HG03457 (cell line): ENCODE data around the gene SLC39A12.

Experiments
- ATAC-seq: cut with Tn5 transposase; IDR thresholded peaks from one replicate; pipeline ENCODE4 v1.9.1; 2021; ENCODE audit warnings: moderate number of reproducible peaks; ENCODE audit not compliant: unreplicated experiment

Gene SLC39A12

GRCh38 chr10:18044976-18045720, 93.4 kb downstream of the SLC39A12 start:
- ATAC-seq: no peak

GRCh38 chr10:18056583-18056982, 104.9 kb downstream of the SLC39A12 start:
- no peak for ATAC-seq

GRCh38 chr10:18059826-18060559, 108.3 kb downstream of the SLC39A12 start:
- no peak for ATAC-seq

DNA sequence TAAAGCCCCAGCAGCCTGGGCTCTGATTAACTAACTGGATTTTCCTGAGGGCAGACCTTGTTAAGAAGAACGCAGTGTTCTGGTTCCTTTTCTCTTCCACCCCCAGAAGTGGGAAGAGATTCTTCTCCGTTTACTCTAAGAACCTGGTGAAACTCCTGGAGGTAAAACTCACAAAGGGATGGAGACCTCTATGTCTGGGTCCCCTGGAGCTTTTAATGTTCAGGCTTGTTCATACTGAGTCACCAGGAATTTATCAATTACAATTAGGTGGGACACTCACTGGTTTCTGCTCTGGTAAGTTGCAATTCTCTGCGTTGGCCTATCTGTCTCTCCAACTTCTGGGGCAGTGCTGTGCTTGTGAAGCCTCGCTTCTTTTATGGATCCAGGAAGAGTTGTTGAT, 115.2 kb downstream of the SLC39A12 start:
- no peak for ATAC-seq

DNA sequence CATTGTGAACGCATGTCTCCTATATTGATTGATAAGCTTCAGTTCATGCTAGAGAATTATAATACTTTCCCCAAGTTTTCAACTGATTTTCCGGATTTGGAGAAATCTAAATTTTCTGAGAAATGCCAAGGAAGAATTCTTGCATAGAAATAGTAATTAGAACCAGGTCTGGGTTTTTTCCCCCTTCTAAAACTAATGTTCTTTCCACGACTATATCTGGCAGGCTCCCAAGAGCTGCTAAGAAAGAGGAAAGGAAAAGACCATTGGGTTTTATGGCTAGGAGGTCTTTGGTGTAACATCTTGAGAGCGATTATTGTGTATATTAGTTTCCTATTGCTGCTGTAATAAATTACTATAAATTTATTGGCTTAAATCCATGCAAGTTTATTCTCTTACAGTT, 116.7 kb downstream of the SLC39A12 start:
- no peak for ATAC-seq

GRCh38 chr10:18071591-18071990, 119.9 kb downstream of the SLC39A12 start:
- ATAC-seq: no peak

DNA sequence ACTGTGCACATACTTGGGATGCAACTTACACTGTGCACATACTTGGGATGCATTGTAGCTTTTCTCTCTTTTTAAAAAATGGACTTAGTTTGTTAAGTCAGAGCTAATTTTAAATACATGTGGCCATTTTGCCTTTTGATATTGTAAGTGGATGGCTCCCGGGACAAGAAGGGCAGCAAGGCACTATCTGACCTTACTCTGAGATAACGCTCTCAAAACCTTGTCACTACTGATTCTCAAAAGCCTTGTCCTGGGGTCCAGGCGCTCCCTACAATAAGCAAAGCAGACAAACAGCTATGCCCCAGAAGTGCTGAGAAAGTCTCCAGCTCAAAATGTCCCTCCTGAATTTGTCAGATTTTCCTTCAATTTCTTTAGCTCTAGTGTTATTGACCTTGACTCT, 121.6 kb downstream of the SLC39A12 start:
- ATAC-seq: no peak

GRCh38 chr10:18075881-18076280, 124.2 kb downstream of the SLC39A12 start:
- ATAC-seq: no peak

DNA sequence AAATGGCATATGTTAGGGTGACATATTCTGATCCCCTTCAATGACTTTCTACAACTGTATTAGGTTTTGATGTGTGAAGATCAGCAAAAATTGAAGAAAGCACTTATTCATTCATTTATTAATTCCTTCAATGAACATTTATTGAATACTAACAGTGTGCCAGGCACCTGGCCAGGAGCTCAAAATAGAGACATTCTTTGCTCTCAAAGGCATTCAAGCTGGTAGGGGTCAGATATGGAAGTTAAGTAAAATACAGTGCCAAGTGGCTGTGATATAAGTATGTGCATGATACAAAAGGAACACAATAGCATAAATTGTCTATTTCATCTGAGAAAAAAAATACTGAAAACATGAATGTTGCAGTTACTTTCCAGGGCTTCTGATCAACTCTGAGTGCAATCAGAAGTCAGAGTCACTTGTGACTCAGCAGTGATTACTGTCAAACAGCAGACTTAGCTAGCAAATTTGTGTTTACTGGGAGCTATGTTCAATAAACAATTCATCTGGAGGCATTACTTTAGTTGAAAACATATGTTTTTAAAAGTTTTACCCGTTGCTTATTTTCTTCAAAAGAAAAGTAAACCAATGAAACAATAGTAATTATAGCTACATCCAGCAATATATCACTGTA, 128.1 kb downstream of the SLC39A12 start:
- no peak for ATAC-seq

GRCh38 chr10:18082381-18082780, 130.7 kb downstream of the SLC39A12 start:
- no peak for ATAC-seq

- ATAC-seq: no peak
Observed at GRCh38 chr10:18085855-18086254, 134.1 kb downstream of the SLC39A12 start.

DNA sequence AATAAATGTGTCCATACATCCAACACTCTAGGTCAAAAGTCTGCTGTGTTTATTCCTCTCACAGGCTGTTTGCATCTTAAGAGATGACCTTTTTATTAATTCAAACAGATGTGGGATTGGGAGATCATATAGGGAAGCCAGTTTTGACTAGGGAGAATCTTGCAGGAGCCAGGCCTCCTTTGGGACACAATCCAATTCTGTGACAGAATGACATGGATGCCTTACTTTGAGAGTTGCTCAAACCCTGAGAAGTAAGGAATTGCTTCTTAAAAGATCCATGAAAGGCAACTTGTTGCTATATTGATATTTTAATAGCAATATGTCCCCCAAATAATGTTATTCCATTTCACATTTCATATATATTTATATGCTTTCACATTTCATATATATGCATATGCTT, 135.0 kb downstream of the SLC39A12 start:
- ATAC-seq: no peak

GRCh38 chr10:18087355-18087754, 135.6 kb downstream of the SLC39A12 start:
- no peak for ATAC-seq
